PC-3 (cell line): Measurements from ENCODE around the gene HIVEP3. TPM values are rescaled to one million over a fixed set of nuclear protein-coding genes. Genes with fewer than 3 reads are reported as not detected.

Experiments
- ATAC-seq: fragments of 200-7000 bp; cut with Tn5 transposase; 2 replicates; pipeline ENCODE4 v1.9.1; 2020; ENCODE audit warnings: mild to moderate bottlenecking, moderate library complexity
- BruUV-seq: library from RNA; stranded (reverse); fragments of 400-500 nt; replicated peaks from 2 replicates; lab custom pipeline; 2021; lab: Mats Ljungman, UMichigan
- CTCF ChIA-PET: fragments of 300-600 bp; sonication (Branson Sonifier 250); formaldehyde crosslinking; loops from one replicate; lab custom pipeline; 2022; ENCODE audit warnings: antibody characterized with exemption; lab: Charles Lee
- POLR2A ChIA-PET: fragments of 300-600 bp; sonication (Branson Sonifier 250); formaldehyde crosslinking; loops from one replicate; lab custom pipeline; 2022; ENCODE audit warnings: antibody characterized with exemption; ENCODE audit not compliant: unreplicated experiment; lab: Charles Lee
- DNase-seq: peaks from one replicate; pipeline ENCODE4 v3.0.0-alpha.2; 2015
- H2AFZ ChIP-seq: fragments of 300-600 bp; sonication (generic); 2 replicates; pipeline ENCODE4 v1.6.0; 2016; ENCODE audit warnings: antibody characterized with exemption, low read length
- H3F3A ChIP-seq: fragments of 300-600 bp; sonication (generic); one replicate; pipeline ENCODE4 v1.6.0; 2017; ENCODE audit warnings: antibody characterized with exemption, low read length, control low read depth, mild to moderate bottlenecking; ENCODE audit not compliant: unreplicated experiment
- H3K27ac ChIP-seq: fragments of 300-600 bp; sonication (generic); 2 replicates; pipeline ENCODE4 v1.5.1; 2016; ENCODE audit warnings: mild to moderate bottlenecking, low read length
- H3K27me3 ChIP-seq: fragments of 300-600 bp; sonication (generic); 2 replicates; pipeline ENCODE4 v1.6.1; 2016; ENCODE audit warnings: low read length, mixed read lengths
- H3K36me3 ChIP-seq: fragments of 300-600 bp; sonication (generic); 2 replicates; pipeline ENCODE4 v1.6.1; 2016; ENCODE audit warnings: low read depth, mixed run types, low read length, mixed read lengths
- H3K4me1 ChIP-seq: fragments of 300-600 bp; sonication (generic); 2 replicates; pipeline ENCODE4 v1.5.1; 2016; ENCODE audit warnings: low read length; ENCODE audit not compliant: insufficient read depth
- H3K4me2 ChIP-seq: fragments of 300-600 bp; sonication (generic); 2 replicates; pipeline ENCODE4 v1.6.0; 2016; ENCODE audit warnings: low read length
- H3K4me3 ChIP-seq: fragments of 300-600 bp; sonication (generic); 2 replicates; pipeline ENCODE4 v1.5.1; 2016; ENCODE audit warnings: mild to moderate bottlenecking, low read length, mixed read lengths
- H3K79me2 ChIP-seq: fragments of 300-600 bp; sonication (generic); 2 replicates; pipeline ENCODE4 v1.6.1; 2017; ENCODE audit warnings: low read length, mixed read lengths
- H3K9ac ChIP-seq: fragments of 300-600 bp; sonication (generic); 2 replicates; pipeline ENCODE4 v1.6.0; 2016; ENCODE audit warnings: mild to moderate bottlenecking, low read length
- H3K9me2 ChIP-seq: fragments of 300-600 bp; sonication (generic); replicated peaks from 2 replicates; pipeline ENCODE4 v1.6.1; 2016; ENCODE audit warnings: mixed run types, low read length, mixed read lengths
- H3K9me3 ChIP-seq: fragments of 300-600 bp; sonication (generic); 2 replicates; pipeline ENCODE4 v1.6.1; 2016; ENCODE audit warnings: low read length, mixed read lengths
- H4K20me1 ChIP-seq: fragments of 300-600 bp; sonication (generic); 2 replicates; pipeline ENCODE4 v1.6.1; 2016; ENCODE audit warnings: low read length, mixed read lengths
- CTCF ChIP-seq: fragments of 300-600 bp; sonication (generic); conservative IDR thresholded peaks from 2 replicates; pipeline ENCODE4 v1.5.1; 2017; ENCODE audit warnings: antibody characterized with exemption, low read depth, mild to moderate bottlenecking, low read length
- EZH2 ChIP-seq: fragments of 300-600 bp; sonication (generic); IDR thresholded peaks from one replicate; pipeline ENCODE4 v1.6.1; 2017; ENCODE audit warnings: antibody characterized with exemption, mild to moderate bottlenecking, low read length; ENCODE audit not compliant: unreplicated experiment
- EZH2phosphoT487 ChIP-seq: fragments of 300-600 bp; sonication (generic); IDR thresholded peaks from 2 replicates; pipeline ENCODE4 v1.6.1; 2018; ENCODE audit warnings: mild to moderate bottlenecking, antibody characterized with exemption, low read length, borderline replicate concordance
- intact Hi-C: fragments of 100-400 bp; cut with micrococcal nuclease; formaldehyde crosslinking; loops from 2 replicates; pipeline ENCODE4 v1.9.0; 2023
- total RNA-seq: library from RNA; depleted of rRNA; stranded (reverse); fragments of >200 nt; gene quantifications from 2 replicates; pipeline ENCODE4 v1.2.3, GENCODE V29; 2014

Gene HIVEP3
- total RNA-seq, 1 experiment from 2014 or later = 9.8 TPM

GRCh38 chr1:41489561-41489960 is 429.2 kb downstream of the HIVEP3 start:
- no peak overlapping the region for H3K27ac ChIP-seq
- peaks cover 14% of the 10 kb centered on the region for H3K4me1 ChIP-seq
- DNase-seq (no peak), ATAC-seq (no peak)
- no peak overlapping the region for H2AFZ ChIP-seq
- no peaks in the 10 kb centered on the region for H3F3A ChIP-seq
- H3K9ac ChIP-seq = no peak overlapping the region
- TF ChIP-seq CTCF (no peak), EZH2 (no peak), EZH2phosphoT487 (no peak)
- ChIA-PET CTCF (no interaction called here), POLR2A (no interaction called here)
- H3K9me3 ChIP-seq = no peaks in the 10 kb centered on the region
- H3K9me2 ChIP-seq = no peaks in the 10 kb centered on the region
- H3K4me3 ChIP-seq = no peak overlapping the region
- no peaks in the 10 kb centered on the region for H4K20me1 ChIP-seq
- H3K36me3 ChIP-seq = no peaks in the 10 kb centered on the region
- intact Hi-C loops = loop anchor here (10.0 kb wide), 1 partner anchor 55 kb away; no protein-coding TSS in a partner anchor
- no TSS peak for BruUV-seq
- H3K4me2 ChIP-seq = no peak overlapping the region
- H3K27me3 ChIP-seq = no peaks in the 10 kb centered on the region
- H3K79me2 ChIP-seq = no peaks in the 10 kb centered on the region

DNA sequence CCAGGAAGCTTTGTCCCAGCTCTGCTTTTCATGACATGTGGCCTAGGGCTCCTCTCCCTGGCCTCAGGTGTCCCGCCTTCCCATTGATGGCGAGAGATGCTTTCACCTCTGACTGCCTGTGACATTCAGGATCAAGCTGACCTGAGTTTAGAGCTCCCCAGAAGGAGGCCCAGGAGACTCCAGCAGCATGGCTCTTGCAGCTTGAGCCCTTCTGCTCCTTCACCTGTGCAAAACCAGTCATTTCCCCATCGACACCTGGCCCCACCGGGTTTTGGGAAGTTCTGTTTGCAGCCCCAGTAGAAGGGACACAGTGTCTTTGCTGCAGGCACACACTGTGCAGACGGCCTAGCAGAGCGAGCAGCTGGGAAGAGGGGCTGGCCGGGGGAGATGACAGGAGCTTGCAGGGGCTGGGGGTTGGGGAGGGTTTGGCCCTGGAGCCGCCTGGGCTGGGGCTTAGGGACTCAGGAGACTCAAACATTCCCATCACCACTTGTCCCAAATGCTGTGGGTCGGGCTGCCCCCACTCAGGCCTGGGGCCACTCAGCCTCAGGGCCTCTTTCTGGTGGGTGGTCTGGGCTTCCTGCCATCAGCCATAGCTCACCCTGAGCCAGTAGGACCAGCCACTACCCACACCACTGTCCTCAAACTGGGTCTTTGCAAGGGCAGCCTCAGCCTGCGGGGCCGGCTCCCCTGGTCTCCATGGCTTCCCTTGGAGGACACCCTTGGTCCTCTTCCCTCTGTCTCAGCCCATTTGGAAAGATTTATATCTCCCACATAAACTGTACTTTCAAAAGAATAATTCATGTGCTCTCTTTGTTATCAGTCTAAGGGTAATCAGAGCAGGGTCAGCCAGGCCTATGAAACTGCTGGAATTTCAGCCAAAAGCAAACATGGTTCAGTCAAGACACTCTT is 430.4 kb downstream of the HIVEP3 start:
- H3F3A ChIP-seq = no peaks in the 10 kb centered on the region
- no peak overlapping the region for H3K9ac ChIP-seq
- BruUV-seq = no TSS peak
- TF ChIP-seq EZH2phosphoT487 = no peak
- TF ChIP-seq EZH2 = no peak
- no peak for TF ChIP-seq CTCF
- H3K9me3 ChIP-seq = no peaks in the 10 kb centered on the region
- H3K4me2 ChIP-seq = no peak overlapping the region
- H3K4me3 ChIP-seq = no peak overlapping the region
- H2AFZ ChIP-seq = no peak overlapping the region
- H3K36me3 ChIP-seq = no peaks in the 10 kb centered on the region
- no peak for ATAC-seq
- no peak for DNase-seq
- ChIA-PET POLR2A (no interaction called here), CTCF (no interaction called here)
- H3K79me2 ChIP-seq = no peaks in the 10 kb centered on the region
- H3K27ac ChIP-seq = no peak overlapping the region
- H4K20me1 ChIP-seq = no peaks in the 10 kb centered on the region
- H3K9me2 ChIP-seq = no peaks in the 10 kb centered on the region
- H3K27me3 ChIP-seq = no peaks in the 10 kb centered on the region
- H3K4me1 ChIP-seq = peaks cover 23% of the 10 kb centered on the region
- intact Hi-C loops = loop anchor here (10.0 kb wide), 1 partner anchor 53 kb away; no protein-coding TSS in a partner anchor
